HCT116 (cell line): ENCODE results near the gene DPP9.

ENCODE experiments used
- ATF3 ChIP-seq: IDR thresholded peaks from 2 replicates; pipeline ENCODE4 v1.6.1; 2012
- CTCF ChIP-seq, 3 experiments: fragments of 200-600 bp in 1 of 3; sonication (generic) in 1 of 3; IDR thresholded peaks in 2 of 3; conservative IDR thresholded peaks in 1 of 3; 2 replicates each; pipeline ENCODE4 v1.5.1; 2012 to 2017; ENCODE audit warnings: low read depth in 2 of 3, low read length in 2 of 3, antibody characterized with exemption in 1 of 3, borderline replicate concordance in 1 of 3, control low read depth in 1 of 3, mild to moderate bottlenecking in 1 of 3, mixed read lengths in 1 of 3, mixed run types in 1 of 3, moderate library complexity in 1 of 3; ENCODE audit not compliant: insufficient read depth in 1 of 3
- EGR1 ChIP-seq: IDR thresholded peaks from 2 replicates; pipeline ENCODE4 v1.6.1; 2012; ENCODE audit warnings: low read depth
- EZH2 ChIP-seq: fragments of 200-600 bp; sonication (generic); IDR thresholded peaks from 2 replicates; pipeline ENCODE4 v1.6.1; 2017; ENCODE audit warnings: antibody characterized with exemption, mixed run types
- MAX ChIP-seq: IDR thresholded peaks from 2 replicates; pipeline ENCODE4 v1.6.1; 2012
- POLR2A ChIP-seq: IDR thresholded peaks from 2 replicates; pipeline ENCODE4 v1.7.0; 2011; ENCODE audit warnings: borderline replicate concordance; ENCODE audit not compliant: insufficient read depth, insufficient read length; ENCODE audit errors: extremely low read depth
- POLR2AphosphoS5 ChIP-seq: IDR thresholded peaks from 2 replicates; pipeline ENCODE4 v1.6.1; 2011; ENCODE audit warnings: mild to moderate bottlenecking, low read depth, low read length, moderate library complexity
- TCF7L2 ChIP-seq: IDR thresholded peaks from 2 replicates; pipeline ENCODE4 v1.7.0; 2011; ENCODE audit warnings: borderline replicate concordance, inconsistent platforms; ENCODE audit not compliant: insufficient read depth, insufficient read length; ENCODE audit errors: extremely low read depth

- TF ChIP-seq POLR2A (no peak), MAX (peak; percentile 98), ATF3 (no peak), TCF7L2 (no peak), EZH2 (no peak), CTCF (IDR thresholded peaks at IDR 0.05 in 2 of 3, conservative IDR thresholded peaks at IDR 0.05 in 1 of 3; ENCODE audit: borderline replicate concordance in 1 of 3, insufficient read depth in 1 of 3, low read depth in 2 of 3, low read length in 2 of 3) (no peak), POLR2AphosphoS5 (peak; percentile 88), EGR1 (peak; percentile 68; the same call in 1 of the 2 replicates)
Measured at GRCh38 chr19:4713384-4713951, 10.2 kb downstream of the DPP9 start.
